Large intestine (tissue), 3 donors: Measurements from ENCODE around the gene ACOT13. TPM values are rescaled to one million over a fixed set of nuclear protein-coding genes. Genes with fewer than 3 reads are reported as not detected.
"Not testable (repeated sequence)": the region's sequence is repeated elsewhere in the genome, so short reads cannot be mapped to it uniquely, and the experiment has no call there.

Experiments
- DNase-seq, 2 donors: peaks; one replicate each; pipeline versions ENCODE4 v3.0.0 to v3.0.0-alpha.2; 2013
- H3K27ac ChIP-seq: one replicate; pipeline ENCODE4 v1.5.1; 2013; ENCODE audit warnings: low read length
- H3K27me3 ChIP-seq: 2 replicates; pipeline ENCODE4 v1.6.1; 2013; ENCODE audit warnings: low read length; ENCODE audit not compliant: control insufficient read depth, insufficient read depth
- H3K36me3 ChIP-seq: 2 replicates; pipeline ENCODE4 v1.6.1; 2013; ENCODE audit warnings: low read length; ENCODE audit not compliant: control insufficient read depth, insufficient read depth
- H3K4me1 ChIP-seq: one replicate; pipeline ENCODE4 v1.6.1; 2013; ENCODE audit warnings: low read length; ENCODE audit not compliant: control insufficient read depth, insufficient read depth
- H3K4me3 ChIP-seq: one replicate; pipeline ENCODE4 v1.5.1; 2013; ENCODE audit warnings: low read length
- H3K9me3 ChIP-seq: one replicate; pipeline ENCODE4 v1.6.1; 2013; ENCODE audit warnings: mild to moderate bottlenecking, low read depth, low read length, moderate library complexity; ENCODE audit not compliant: control insufficient read depth
- WGBS: methylation state at CpG from one replicate; pipeline ENCODE4 v1.1.5; 2013; ENCODE audit warnings: low lambda C conversion rate; ENCODE audit not compliant: insufficient coverage; 5-methylcytosine and 5-hydroxymethylcytosine counted together
- polyA plus RNA-seq: library from polyadenylated mRNA; unstranded; fragments of 120-200 nt; gene quantifications from one replicate; pipeline ENCODE4 v1.2.1, GENCODE V29; 2013

Gene ACOT13
- polyA plus RNA-seq, 1 donor: 17.6 TPM

GRCh38 chr6:24660105-24660504 lies 6.8 kb upstream of the ACOT13 start:
- Histone ChIP-seq H3K27ac (peak overlapping the region; percentile 97), H3K4me1 (peaks cover 42% of the 10 kb centered on the region), H3K27me3 (no peaks in the 10 kb centered on the region), H3K9me3 (no peaks in the 10 kb centered on the region), H3K4me3 (no peak overlapping the region), H3K36me3 (peaks cover 33% of the 10 kb centered on the region)
- no peak for DNase-seq
- WGBS: no CpG with 5 or more reads among the region's 2 CpGs

GRCh38 chr6:24661759-24662158 lies 5.1 kb upstream of the ACOT13 start:
- not testable (repeated sequence) for H3K4me3 ChIP-seq, H3K27me3 ChIP-seq, DNase-seq, H3K9me3 ChIP-seq
- WGBS: no CpG with 5 or more reads among the region's 5 CpGs
- peaks cover 40% of the 10 kb centered on the region for H3K4me1 ChIP-seq
- peaks cover 24% of the 10 kb centered on the region for H3K36me3 ChIP-seq
- H3K27ac ChIP-seq: peak overlapping the region; percentile 97

GRCh38 chr6:24662236-24662635 lies 4.6 kb upstream of the ACOT13 start:
- Histone ChIP-seq H3K27ac (peak overlapping the region; percentile 97), H3K4me1 (peaks cover 36% of the 10 kb centered on the region), H3K27me3 (no peaks in the 10 kb centered on the region), H3K36me3 (peaks cover 20% of the 10 kb centered on the region), H3K9me3 (no peaks in the 10 kb centered on the region), H3K4me3 (peak overlapping the region; percentile 77)
- WGBS: no CpG with 5 or more reads among the region's 10 CpGs
- DNase-seq: peak; percentile 67 to 81

GRCh38 chr6:24663189-24663588 lies 3.7 kb upstream of the ACOT13 start:
- peak overlapping the region; percentile 97 for H3K27ac ChIP-seq
- H3K9me3 ChIP-seq: no peaks in the 10 kb centered on the region
- DNase-seq: peak; percentile 50 to 83
- peaks cover 17% of the 10 kb centered on the region for H3K36me3 ChIP-seq
- H3K27me3 ChIP-seq: no peaks in the 10 kb centered on the region
- no CpG with 5 or more reads among the region's 1 CpG for WGBS
- peaks cover 40% of the 10 kb centered on the region for H3K4me1 ChIP-seq
- peak overlapping the region; percentile 77 for H3K4me3 ChIP-seq

- Histone ChIP-seq H3K27ac (peak overlapping the region; percentile 97), H3K27me3 (no peaks in the 10 kb centered on the region), H3K4me3 (peak overlapping the region; percentile 77), H3K4me1 (peaks cover 39% of the 10 kb centered on the region), H3K36me3 (peaks cover 14% of the 10 kb centered on the region), H3K9me3 (no peaks in the 10 kb centered on the region)
- peak; percentile 61 to 79 for DNase-seq
- WGBS: 16% methylated on average over 4 of the region's 7 CpGs
Measured at GRCh38 chr6:24664046-24664987, 2.6 kb upstream of the ACOT13 start.

GRCh38 chr6:24666097-24666640 lies 708 bp upstream of the ACOT13 start:
- Histone ChIP-seq H3K27ac (peak overlapping the region; percentile 97), H3K36me3 (peaks cover 11% of the 10 kb centered on the region), H3K4me3 (peak overlapping the region; percentile 77), H3K4me1 (peaks cover 24% of the 10 kb centered on the region), H3K9me3 (no peaks in the 10 kb centered on the region), H3K27me3 (no peaks in the 10 kb centered on the region)
- 0% methylated on average over 1 of the region's 26 CpGs for WGBS
- no peak for DNase-seq

GRCh38 chr6:24667378-24667803 lies 514 bp downstream of the ACOT13 start:
- Histone ChIP-seq H3K27me3 (no peaks in the 10 kb centered on the region), H3K4me1 (peaks cover 15% of the 10 kb centered on the region), H3K9me3 (peaks cover 3% of the 10 kb centered on the region), H3K4me3 (peak overlapping the region; percentile 77), H3K27ac (peak overlapping the region; percentile 97), H3K36me3 (peaks cover 9% of the 10 kb centered on the region)
- DNase-seq: peak; percentile 91 to 96
- WGBS: 0% methylated on average over 1 of the region's 9 CpGs

GRCh38 chr6:24668066-24668996 lies 1.5 kb downstream of the ACOT13 start:
- not testable (repeated sequence) for DNase-seq, H3K27me3 ChIP-seq, H3K9me3 ChIP-seq, H3K36me3 ChIP-seq
- Histone ChIP-seq H3K4me1 (peaks cover 11% of the 10 kb centered on the region), H3K4me3 (peak overlapping the region; percentile 77), H3K27ac (peak overlapping the region; percentile 97)
- WGBS: no CpG with 5 or more reads among the region's 18 CpGs

- WGBS: 100% methylated on average over 3 of the region's 9 CpGs
- DNase-seq: no peak
- no peaks in the 10 kb centered on the region for H3K27me3 ChIP-seq
Measured at GRCh38 chr6:24668997-24669361, 2.1 kb downstream of the ACOT13 start.

GRCh38 chr6:24670492-24670891 lies 3.6 kb downstream of the ACOT13 start:
- H3K27ac ChIP-seq, H3K27me3 ChIP-seq, H3K36me3 ChIP-seq, H3K4me3 ChIP-seq, DNase-seq, H3K4me1 ChIP-seq: not testable (repeated sequence)
- peaks cover 13% of the 10 kb centered on the region for H3K9me3 ChIP-seq

More at GRCh38 chr6:24668997-24669361, 2.1 kb downstream of the ACOT13 start:
- Histone ChIP-seq H3K4me1 (peaks cover 9% of the 10 kb centered on the region), H3K4me3 (no peak overlapping the region), H3K36me3 (peaks cover 4% of the 10 kb centered on the region), H3K27ac (no peak overlapping the region), H3K9me3 (peaks cover 7% of the 10 kb centered on the region)
